NCI-H1930 (cell line): ENCODE results near the gene IFI35.
"Not testable (repeated sequence)": the region's sequence is repeated elsewhere in the genome, so short reads cannot be mapped to it uniquely, and the experiment has no call there.

Source experiments
- DNase-seq, 2 experiments: peaks; one replicate each; lab custom pipeline; 2025; lab: John Stamatoyannopoulos, UW

IFI35 gene

DNA sequence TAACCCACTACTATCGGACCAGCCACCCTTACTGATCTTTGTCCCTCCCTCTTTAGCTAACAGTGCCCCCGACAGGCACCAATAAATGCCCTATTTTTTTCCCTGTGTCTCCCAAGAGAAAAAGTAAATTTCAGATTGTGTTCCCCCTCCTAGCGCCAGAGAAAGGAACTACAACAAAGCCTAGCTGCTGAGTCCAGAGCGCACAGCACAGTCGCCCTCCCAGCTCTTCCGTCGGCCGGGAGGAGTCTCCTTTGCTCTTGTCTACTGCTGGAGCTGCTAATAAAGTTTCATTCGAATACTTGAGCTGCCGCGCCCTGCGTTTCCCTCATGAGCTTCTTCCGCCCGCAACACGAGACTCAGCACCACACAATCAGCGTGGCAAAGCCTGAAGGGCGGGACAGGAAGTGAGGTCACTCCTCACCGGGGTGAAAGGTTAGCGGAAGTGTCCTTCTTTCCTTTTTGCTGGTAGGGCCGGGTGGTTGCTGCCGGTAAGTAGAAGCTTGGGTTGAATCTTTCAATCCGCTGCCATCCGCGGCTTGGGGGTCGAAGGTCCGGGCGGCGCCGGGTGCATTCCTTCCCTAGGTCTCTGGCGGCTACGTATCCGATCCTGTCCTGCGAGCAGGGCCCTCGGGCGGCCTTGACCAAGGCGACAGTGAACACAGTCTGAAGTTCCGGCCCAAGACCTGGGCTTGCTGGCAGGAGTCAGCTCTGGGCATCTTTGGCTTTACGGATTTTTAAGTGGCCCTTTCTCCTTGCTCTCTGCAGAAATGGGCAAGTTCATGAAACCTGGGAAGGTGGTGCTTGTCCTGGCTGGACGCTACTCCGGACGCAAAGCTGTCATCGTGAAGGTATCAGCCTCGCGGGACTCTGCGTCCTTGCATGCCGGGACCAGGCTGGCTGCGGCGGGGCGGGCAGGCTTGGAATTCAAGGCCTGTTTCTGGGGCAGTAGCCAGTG is 8.3 kb upstream of the IFI35 start, which contains the start of gene RPL27:
Gene RPL27 (plus strand): TSS at position 436 of the 955 bp plus-strand sequence. CDS start 332 bp downstream, at position 768.
- DNase-seq: peak; percentile 99

DNA sequence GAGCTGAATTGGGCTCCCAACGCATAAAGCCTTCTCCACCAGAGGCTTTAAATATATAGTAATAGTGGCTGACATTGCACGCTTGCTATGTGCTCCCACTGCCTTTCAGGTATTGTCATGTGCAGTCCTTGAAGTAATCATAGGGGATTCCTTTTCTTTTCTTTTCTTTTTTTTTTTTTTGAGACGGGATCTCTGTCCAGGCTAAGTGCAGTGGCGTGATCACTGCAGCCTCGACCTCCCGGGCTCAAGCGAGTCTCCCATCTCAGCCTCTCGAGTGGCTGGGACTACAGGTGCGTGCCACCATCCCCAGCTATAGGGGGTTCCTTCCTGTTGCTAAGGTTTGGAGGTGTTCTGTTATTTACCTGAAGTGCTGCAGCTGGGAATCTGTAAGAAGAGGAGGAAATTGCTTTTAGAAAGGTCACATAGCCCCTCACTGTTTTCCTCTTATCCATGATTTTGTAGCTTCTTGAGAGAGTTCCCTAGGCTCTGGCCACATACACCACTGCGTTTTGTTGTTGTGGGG is 7.5 kb upstream of the IFI35 start:
- DNase-seq: no peak

DNA sequence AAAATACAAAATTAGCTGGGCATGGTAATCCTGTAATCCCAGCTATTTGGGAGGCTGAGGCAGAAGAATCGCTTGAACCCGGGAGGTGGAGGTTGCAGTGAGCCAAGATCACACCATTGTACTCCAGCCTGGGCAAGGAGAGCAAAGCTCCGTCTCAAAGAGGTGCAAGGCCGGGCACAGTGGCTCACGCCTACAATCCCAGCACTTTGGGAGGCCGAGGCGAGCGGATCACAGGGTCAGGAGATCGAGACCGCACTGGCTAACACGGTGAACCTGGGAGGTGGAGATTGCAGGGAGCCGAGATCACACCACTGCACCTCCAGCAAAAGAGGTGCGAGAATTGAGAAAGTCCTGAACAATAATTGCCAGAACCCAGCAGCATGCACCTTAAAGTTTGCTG is 5.7 kb upstream of the IFI35 start:
- DNase-seq: not testable (repeated sequence)

DNA sequence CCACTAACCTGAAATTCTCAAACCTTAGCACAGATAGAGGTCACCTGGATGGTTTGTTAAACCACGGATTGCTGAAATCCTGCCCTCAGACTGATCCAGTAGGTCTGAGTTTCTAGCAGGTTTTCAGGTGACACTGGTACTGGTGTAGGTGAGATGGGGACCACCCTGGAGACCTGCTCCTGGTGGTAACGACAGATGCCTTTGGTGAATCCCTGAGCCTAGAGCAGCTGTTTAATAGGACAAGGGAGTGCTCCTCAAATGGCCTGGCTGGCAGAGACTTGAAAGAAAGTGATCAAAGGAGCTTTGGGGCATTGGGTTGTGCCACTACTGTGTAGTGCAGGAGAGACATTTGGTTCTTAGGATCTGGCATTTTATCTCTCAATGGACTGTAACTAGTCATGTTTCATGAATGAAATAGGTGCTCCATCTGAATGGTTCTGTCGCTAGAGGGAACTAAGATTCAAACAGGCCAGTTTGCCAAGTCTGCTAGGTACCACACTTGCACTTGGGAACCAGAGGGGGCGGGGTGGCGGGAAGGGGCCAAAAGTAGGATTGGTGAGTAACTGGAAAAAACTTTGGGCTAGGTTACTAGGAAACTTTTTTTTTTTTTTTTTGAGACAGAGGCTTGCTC is 2.9 kb upstream of the IFI35 start:
- no peak for DNase-seq

DNA sequence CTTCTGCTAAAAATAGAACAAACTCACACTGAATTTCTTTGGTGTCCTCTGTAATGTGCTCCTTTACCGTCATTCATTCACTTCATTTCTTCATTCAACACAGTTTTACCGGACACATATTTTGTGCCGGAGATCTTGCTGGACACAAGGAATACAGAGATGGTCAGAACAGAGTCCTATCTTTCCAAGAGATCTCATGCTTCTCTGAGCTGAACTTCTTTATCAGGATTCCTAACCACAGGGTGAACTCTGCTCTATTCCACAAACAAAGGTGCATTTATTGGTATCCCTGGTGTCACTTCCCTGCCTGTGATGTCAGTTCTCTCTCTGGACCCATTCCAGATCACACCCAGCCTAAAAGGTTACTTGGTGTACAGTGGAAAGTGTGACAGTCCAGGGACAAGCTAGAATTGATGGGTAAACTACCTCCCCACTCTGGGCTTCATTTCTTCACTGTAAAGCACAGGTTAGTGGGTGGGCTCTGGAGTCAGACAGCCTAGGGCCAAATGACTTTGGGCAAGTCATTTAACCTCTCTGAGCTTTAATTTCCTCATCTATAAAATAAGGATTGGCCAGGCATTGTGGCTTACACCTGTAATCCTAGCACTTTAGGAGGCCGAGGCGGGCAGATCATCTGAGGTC is 4.2 kb downstream of the IFI35 start:
- no peak for DNase-seq

DNA sequence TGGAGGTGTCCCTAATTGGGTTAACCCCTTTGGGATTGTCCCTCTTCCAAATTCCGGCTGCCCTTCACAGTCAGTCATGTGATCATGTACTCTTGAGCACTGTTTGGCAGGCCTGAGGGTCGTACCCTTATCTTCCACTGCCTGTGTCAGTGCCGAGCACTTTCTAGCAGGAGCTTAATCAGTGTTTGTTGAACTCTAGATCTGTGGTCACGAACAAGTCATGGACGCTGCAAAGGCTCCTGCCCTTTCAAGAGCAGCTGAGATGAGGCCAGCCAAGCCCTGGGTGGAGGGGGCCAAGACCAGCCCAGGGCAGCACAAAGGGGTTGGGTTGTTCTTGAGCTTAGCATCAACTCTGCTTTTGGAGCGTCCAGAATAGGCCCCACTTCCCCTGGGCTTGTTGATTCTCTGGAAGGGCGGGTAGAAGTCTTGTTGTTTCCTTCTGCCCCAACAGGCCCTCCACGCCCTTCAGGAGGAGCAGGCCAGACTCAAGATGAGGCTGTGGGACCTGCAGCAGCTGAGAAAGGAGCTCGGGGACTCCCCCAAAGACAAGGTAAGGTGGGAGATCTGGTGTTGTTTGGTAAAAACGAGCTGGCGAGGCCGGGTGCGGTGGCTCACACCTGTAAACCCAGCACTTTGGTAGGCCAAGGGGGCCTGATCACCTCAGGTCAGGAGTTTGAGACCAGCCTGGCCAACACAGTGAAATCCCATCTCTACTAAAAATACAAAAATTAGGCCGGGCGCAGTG is 5.3 kb downstream of the IFI35 start:
- no peak for DNase-seq

DNA sequence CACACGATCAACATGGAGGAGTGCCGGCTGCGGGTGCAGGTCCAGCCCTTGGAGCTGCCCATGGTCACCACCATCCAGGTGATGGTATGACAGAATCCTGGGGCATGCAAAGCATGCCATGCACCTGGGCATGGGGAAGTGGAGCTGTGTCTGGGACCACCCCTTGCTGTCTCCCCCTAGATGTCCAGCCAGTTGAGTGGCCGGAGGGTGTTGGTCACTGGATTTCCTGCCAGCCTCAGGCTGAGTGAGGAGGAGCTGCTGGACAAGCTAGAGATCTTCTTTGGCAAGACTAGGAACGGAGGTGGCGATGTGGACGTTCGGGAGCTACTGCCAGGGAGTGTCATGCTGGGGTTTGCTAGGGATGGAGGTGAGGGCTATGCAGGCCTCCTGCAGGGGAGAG is 6.7 kb downstream of the IFI35 start:
- DNase-seq: no peak

DNA sequence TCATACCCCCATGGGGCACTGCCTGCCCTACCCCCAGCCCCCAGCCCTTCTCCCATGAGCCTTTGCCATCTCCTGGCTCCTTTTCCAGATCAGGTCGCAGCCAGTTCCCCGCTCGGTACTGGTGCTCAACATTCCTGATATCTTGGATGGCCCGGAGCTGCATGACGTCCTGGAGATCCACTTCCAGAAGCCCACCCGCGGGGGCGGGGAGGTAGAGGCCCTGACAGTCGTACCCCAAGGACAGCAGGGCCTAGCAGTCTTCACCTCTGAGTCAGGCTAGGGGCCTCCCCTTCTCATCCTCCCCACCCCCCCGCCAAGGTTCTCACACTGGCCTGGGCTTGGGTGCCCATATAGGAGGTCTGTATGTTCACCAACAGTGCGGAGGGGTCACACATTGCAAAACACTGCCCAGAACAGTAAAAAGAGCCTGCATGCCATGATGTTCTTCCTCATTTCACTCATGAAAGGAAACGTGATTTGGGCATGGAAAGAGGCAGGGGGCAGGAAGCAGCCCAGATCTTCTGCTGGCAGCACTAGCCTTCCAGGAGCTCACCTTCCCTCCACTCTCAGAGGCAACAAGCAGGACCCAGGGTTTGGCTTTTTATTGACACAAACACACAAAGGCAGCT is 7.5 kb downstream of the IFI35 start:
- DNase-seq: no peak

DNA sequence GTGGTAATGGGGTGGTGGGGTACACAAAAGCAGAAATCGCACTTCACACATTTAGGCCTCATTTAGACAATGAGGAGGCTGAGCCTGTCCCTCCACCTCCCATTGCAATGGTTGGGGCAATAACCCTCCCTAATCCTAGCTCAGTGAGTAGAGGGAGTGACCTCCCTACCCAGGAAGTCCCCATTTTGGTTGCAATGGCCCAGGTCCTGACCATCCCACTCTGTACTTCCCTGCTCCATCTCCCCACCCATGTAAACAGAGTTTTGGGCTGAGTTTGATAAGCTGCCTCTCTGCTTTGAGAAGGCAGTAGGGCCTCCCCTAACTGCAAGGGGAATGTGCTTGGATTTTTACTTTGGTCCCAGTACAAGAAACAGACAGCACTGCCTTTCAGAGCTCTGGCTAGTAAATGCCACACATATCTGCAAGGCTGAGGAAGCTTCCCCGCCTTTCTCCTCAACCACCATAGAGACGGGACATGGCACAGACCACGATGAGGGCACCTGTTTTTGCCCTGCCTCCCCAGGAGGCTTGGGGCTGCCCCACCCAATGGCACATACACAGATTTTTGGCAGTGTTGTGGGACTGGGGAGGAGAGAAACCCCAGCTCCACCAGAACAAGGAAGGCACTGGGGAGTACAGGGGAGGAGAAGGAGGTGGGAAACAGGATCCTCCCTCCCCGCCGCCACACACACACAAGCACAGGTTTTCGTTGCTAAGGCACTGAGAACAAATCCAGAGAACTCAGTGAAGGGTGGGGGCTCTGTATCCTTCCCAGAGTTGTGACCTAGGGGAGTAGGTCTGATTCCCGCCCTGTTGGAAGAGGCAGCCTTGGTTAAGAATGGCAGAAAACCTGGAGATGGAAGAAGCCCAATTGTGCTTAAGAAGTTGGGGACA is 8.3 kb downstream of the IFI35 start:
- no peak for DNase-seq

DNA sequence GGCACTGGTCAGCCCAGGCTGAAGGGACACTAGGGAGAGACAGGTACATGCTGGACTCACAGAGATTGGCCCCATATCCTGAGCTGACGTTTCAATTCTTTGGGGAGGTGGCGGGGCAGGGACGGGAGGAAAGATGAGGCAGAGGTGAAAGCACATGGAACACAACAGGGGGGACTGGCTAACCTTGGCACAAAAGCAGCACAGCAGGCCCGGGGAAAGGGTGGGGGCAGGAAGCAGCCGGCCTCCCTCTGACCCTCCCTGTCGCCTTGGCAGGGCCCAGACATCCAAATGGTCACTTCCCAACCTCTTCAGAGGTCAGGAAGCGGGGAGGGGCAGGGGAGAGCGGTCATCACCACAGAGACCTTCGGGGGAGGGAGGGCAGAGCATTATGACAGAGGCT is 9.0 kb downstream of the IFI35 start:
- no peak for DNase-seq

DNA sequence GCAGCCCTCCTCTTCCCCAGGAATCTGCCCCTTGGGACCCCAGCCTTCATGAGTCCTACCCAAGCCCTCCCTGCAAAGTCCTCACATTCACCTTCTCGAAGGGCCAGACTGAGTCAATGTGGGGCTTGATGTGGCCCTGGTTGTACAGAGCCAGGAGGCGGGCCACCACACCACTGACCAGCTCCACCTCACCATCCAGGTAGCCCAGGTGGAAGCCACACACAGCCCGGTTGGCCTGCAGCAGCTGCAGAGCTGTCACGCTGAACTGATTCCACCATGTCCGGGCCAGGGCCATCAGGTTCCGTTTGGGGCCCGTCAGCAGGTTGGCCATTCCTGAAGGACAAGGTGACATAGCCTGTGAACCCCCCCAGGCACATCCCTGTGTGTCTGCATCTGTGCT is 9.6 kb downstream of the IFI35 start:
- no peak for DNase-seq

DNA sequence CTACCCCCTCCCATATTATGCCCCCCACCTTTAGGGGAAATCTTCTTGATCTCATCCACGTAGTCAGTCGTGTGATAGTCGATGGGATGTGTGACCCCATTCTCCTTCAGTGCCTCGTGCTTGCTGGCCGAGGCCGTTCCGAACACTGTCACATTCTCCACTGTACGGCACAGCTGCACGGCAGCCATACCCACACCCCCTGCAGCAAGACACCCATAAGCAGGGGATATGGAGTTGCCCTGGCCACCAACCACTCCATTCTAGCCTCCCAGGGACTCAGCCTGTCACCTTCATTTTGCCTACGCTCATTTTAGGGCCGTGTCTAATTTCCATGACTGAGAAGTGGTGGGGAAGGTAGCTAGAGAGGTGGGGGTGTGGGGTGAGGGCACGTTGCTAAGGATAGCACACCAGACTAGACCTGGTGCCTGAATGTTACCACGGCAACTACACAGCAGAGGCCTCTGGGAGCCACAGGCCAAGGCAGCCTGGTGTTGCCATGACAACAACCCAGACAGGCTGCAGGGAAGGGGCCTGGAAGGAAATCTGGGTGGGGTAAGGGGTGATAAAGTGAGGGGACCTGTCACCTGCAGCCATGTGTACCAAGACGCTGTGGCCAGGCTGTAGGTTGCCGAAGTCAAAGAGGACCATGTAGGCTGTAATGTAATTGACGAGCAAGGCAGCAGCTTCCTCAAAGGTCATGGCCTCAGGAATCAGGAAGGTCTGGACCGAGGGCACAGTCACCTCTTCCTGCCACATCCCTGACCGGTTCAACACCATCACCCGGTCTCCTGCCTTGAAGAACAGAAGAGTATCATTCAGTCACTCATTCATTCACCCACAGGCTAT is 11.6 kb downstream of the IFI35 start:
- DNase-seq: no peak

DNA sequence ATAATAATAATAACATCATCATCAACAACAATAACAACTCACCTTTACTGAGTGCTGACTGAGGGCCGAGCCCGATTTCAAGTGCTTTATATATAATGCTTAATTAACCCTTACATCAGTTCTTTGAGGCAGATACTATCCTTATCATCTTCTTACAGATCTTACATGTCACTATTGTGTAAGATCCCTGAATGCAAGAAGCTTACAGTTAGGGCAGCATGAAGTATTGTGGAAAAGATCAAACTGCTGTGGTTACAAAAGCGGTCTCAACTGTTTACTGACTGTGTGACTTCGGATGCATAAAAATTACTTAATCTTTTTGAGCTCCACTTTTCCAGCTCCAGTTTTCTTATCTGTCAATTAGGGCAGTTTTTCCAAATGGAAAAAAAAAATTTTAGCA is 12.3 kb downstream of the IFI35 start:
- no peak for DNase-seq

DNA sequence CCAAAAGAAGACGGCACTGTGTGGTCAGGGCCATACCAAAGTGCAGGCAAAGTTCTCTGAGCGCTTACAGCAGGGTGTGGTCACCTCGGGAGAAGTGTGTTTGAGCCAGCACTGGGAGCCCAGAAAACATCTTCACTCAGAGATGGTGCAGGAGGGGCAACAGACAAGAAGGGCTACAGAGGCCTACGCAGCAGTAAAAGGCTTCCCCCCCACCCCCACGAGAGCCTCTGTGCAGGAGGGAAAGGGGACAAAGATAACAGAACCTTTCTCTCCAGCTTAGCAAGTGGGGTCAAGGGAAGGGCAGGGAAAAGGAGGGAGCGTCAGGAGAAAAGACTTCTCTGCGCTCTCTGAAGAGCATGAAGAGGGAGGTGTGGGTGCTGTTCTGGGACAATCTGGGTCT is 12.8 kb downstream of the IFI35 start:
- DNase-seq: no peak

DNA sequence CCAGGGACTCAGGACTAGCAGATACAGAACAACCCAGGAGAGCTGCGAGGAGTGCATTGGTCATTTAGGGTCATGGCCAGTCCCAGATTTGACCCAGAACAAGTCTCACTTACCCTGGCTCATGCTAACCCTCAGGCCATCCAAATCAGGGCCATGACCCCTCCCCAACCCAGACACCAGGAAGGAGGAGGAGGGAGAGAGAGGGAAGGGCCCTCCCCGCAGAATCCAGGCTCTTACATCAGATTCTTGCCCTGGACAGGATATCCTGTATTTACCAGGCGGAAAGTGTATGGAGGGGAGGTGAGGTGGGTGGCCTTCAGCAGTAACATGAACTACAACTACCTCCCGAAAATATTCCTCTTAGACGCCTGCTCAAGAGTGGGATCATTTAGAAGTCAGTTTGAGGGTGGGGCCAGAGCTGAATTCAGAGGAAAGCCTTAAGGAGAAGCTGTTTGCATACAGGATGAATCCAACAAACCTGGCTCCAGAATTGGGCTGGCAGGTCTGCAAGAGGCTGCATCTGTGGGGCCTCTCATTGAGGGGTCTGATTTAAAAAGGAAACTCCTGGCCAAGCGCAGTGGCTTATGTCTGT is 13.5 kb downstream of the IFI35 start:
- no peak for DNase-seq

DNA sequence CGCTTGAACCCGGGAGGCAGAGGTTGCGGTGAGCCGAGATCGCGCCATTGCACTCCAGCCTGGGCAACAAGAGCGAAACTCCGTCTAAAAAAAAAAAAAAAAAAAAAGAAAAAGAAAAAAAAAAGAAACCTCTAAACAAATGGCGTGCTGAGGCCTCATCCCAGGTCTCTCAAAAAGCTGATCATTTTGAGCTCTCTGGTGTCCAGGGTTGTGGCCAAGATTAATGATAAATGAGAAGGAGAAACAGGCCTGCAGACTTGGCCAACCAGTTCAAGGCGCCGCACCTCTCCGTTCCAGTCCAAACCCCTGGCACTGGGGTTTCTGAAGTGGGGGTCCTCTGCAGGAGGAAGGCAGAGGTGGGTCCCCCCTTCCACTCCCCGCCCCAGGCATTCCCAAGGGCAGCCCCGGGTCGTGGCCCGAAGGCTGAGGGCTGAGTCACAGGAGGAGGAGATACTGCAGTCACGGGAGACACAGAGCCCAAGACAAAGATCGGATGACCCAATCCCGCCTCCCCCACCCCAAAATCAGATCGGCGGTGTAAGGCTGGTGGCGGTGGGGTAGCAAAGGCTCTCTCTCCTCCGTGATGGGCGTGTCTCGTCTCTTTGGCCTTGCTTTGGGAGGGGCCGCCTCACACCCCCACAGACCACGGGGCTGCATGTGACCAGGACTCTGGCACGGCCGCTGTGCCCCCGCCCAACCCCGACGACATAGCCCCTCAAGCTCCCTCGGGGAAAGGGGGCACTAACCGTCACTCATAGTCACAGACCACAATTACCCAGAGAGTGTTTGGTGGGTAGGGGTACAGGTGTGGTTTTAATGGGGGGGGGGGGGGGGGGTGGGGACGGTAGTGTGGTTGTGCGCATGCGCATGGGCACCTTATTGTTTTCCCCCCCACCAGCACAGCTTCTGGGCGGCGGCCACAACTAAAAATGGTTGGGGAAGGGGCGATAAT is 14.5 kb downstream of the IFI35 start:
- peak in 1 of 2 experiments; percentile 56 for DNase-seq

DNA sequence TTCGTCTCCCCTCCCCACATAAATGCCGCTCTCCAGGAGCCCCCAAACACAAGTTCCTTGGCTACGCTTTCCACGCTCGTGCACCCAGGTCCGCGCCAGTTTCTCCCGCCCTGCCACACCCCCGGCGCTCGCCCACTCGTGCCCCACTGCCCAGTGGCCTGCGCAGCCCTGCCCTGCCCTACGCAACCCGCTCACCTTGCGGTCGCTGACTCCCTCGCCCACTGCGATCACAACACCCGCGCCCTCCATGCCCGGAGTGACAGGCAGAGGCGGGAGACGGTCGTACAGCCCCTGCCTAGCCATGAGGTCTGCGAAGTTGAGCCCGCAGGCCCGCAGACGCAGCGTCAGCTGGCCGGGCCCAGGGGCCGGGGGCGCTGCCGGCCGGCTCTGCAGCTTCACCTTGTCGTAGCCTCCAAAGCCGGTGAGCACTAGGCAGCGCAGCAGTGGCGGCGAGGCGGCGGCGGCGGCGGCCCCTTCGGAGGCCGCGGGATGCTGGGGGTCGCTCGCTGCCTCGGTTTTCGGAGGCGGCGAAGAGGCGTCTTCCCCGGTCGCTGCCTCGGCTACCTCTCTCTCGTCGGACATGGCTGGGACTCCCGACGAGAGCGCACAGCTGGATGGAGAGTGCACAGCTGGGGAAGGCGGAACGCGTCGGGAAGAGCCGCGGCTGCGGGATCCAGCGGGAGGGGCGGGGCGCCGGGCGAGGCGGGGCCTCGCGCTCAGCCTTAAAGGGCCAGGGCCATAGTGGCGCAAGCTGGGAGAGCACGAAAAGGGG is 15.3 kb downstream of the IFI35 start, which contains the start of gene VAT1:
Gene VAT1 (minus strand): TSS at position 645 of the 772 bp plus-strand sequence. CDS start 63 bp downstream, at position 582.
- peak; percentile 55 to 75 for DNase-seq
